GM18873 (cell line): ENCODE measurements around the gene USP27X.

Experiments
- ATAC-seq: cut with Tn5 transposase; IDR thresholded peaks from one replicate; pipeline ENCODE4 v1.9.1; 2021; ENCODE audit warnings: mild to moderate bottlenecking, moderate library complexity, moderate number of reproducible peaks; ENCODE audit not compliant: unreplicated experiment, low FRiP score

USP27X gene

GRCh38 chrX:49880668-49881067 is 1.4 kb downstream of the USP27X start:
- no peak for ATAC-seq

- peak; percentile 54 for ATAC-seq
Observed at GRCh38 chrX:49884290-49884862, 5.1 kb downstream of the USP27X start.

- ATAC-seq, result no peak
Observed at GRCh38 chrX:49892542-49892941, 13.3 kb downstream of the USP27X start.

- no peak for ATAC-seq
Observed at GRCh38 chrX:49896951-49897350, 17.7 kb downstream of the USP27X start.

GRCh38 chrX:49901048-49901447 is 21.8 kb downstream of the USP27X start:
- no peak for ATAC-seq

- peak; percentile 49 for ATAC-seq
Observed at GRCh38 chrX:49910344-49910743, 31.1 kb downstream of the USP27X start.

GRCh38 chrX:49912086-49912485 is 32.8 kb downstream of the USP27X start:
- ATAC-seq, result no peak

- no peak for ATAC-seq
Observed at GRCh38 chrX:49912861-49913260, 33.6 kb downstream of the USP27X start.

- peak; percentile 59 for ATAC-seq
Observed at GRCh38 chrX:49915361-49916222, 36.3 kb downstream of the USP27X start.

- ATAC-seq, result no peak
Observed at GRCh38 chrX:49919617-49920016, 40.3 kb downstream of the USP27X start.

GRCh38 chrX:49921109-49921508 is 41.8 kb downstream of the USP27X start:
- ATAC-seq, result no peak

- ATAC-seq, result peak; percentile 90
Observed at GRCh38 chrX:49922291-49923241, 43.3 kb downstream of the USP27X start, which contains the start of gene CLCN5. CLCN5 (plus strand) TSS chrX:49922596; CDS start chrX:49925299, 2,703 bp downstream.

- no peak for ATAC-seq
Observed at GRCh38 chrX:49925176-49925575, 45.9 kb downstream of the USP27X start.

GRCh38 chrX:49930039-49930438 is 50.8 kb downstream of the USP27X start:
- no peak for ATAC-seq
